Skeletal muscle cell (primary cell): ENCODE measurements around the gene PAK2.
"Not testable (repeated sequence)": the region's sequence is repeated elsewhere in the genome, so short reads cannot be mapped to it uniquely, and the experiment has no call there.

Experiments used
- DNase-seq: peaks from one replicate; pipeline ENCODE4 v3.0.0-alpha.2; 2010; ENCODE audit warnings: low read depth
- H3K4me3 ChIP-seq: 2 replicates; pipeline ENCODE4 v1.5.1; 2011; ENCODE audit warnings: low read depth, mild to moderate bottlenecking, control low read depth, low read length, moderate library complexity

Gene PAK2

DNA sequence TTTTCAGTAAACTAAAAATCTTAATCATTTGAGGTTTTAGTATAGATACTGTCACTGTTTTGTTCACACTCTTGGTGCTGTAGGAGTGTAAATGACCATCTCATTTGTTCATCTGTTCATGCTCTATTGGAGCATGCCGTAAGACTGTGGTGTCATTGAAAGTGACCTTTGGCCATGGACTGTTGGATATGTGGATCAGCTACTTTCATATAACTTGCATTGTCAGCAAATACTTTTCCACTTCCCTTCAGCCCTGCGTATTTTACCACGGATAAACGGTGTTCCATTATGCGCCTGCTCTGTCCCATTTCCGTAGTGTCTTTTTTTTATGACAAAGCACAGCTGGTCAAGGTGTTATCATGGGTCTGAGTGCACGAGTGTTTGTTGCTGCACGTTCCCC is 95.4 kb downstream of the PAK2 start:
- no peak overlapping the region for H3K4me3 ChIP-seq

DNA sequence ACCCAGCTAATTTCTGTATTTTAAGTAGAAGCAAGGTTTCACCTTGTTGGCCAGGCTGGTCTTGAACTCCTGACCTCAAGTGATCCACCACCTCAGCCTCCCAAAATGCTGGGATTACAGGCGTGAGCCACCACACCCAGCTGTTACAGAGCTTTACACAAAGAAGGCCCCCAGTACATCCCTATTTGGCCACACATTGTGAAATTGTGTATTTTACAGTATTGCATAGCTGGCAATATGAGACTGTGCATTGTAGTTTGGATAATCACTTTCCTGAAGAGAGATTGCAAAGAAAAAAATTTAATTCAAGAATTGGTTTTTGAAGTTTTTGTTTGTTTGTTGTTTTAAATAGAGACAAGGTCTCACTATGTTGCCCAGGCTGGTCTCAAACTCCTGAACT is 97.0 kb downstream of the PAK2 start:
- not testable (repeated sequence) for H3K4me3 ChIP-seq, DNase-seq

More for the DNA sequence above, 95.4 kb downstream of the PAK2 start:
- DNase-seq, result no peak

DNA sequence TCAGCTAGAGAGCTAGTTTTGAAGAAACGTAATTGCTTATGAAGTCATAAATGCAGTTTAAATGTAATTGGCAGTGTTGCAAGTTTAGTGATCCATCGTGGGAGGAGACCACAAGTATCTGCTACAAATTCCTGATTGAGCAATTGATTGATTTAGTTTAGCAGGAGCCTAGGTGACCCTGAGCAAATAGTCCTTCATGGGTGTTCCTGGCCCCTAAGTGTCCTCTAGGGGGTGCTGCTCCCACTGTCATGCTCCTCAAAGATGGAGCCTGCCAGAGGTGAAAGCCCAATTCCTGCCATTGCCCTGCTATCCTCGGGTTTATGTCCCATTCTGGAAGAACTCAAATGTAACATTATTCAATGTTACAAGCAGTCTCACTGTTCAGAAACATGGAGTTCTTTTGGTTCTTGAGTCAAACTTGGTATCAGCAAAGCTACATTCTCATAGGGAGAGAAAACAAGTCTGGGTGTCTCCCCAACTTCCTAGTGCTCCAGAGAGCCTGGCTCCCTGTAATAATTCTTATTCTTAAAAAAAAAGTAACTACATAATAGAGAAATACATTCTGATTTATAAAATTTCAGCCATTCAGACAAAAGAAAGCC is 98.3 kb downstream of the PAK2 start:
- H3K4me3 ChIP-seq, result no peak overlapping the region
- DNase-seq, result peak; percentile 5

DNA sequence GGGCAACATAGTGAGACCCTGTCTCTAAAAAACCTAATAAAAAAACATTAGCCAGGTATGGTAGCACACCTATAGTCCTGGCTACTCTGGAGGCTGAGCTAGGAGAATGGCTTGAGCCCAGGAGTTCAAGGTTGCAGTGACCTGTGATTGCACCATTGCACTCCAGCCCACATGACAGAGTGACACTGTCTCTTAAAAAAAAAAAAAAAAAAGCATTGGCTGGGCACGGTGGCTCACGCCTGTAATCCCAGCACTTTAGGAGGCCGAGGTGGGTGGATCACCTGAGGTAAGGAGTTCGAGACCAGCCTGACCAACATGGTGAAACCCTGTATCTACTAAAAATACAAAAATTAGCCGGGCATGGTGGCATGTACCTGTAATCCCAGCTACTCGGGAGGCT is 99.7 kb downstream of the PAK2 start:
- not testable (repeated sequence) for DNase-seq, H3K4me3 ChIP-seq

GRCh38 chr3:196842567-196843434 is 103.1 kb downstream of the PAK2 start:
- H3K4me3 ChIP-seq, result no peak overlapping the region
- no peak for DNase-seq

- DNase-seq, result no peak
- no peak overlapping the region for H3K4me3 ChIP-seq
Measured at GRCh38 chr3:196843435-196844110, 103.9 kb downstream of the PAK2 start.

- not testable (repeated sequence) for H3K4me3 ChIP-seq, DNase-seq
Measured at GRCh38 chr3:196844235-196845219, 104.9 kb downstream of the PAK2 start.

- DNase-seq, H3K4me3 ChIP-seq: not testable (repeated sequence)
Measured at GRCh38 chr3:196848375-196848774, 108.7 kb downstream of the PAK2 start.

- no peak overlapping the region for H3K4me3 ChIP-seq
- no peak for DNase-seq
Measured at GRCh38 chr3:196849180-196849741, 109.6 kb downstream of the PAK2 start.

DNA sequence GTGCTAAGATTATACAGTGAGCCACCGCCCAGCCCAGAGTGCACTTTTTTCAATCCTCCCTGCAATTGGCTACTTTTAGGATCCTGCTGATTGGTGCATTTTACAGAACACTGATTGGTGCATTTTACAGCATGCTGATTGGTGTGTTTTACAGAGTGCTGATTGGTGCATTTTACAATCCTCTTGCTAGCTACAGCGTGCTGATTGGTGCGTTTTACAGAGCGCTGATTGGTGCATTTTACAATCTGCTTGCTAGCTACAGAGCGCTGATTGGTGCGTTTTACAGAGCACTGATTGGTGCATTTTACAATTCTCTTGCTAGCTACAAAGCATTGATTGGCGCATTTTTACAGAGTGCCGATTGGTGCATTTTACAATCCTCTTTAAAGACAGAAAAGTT is 123.3 kb downstream of the PAK2 start:
- DNase-seq, result not testable (repeated sequence)

GRCh38 chr3:196867155-196867506 is 127.5 kb downstream of the PAK2 start:
- DNase-seq, result no peak
- peak overlapping the region; percentile 79 for H3K4me3 ChIP-seq

More for the DNA sequence above, 123.3 kb downstream of the PAK2 start:
- not testable (repeated sequence) for H3K4me3 ChIP-seq

DNA sequence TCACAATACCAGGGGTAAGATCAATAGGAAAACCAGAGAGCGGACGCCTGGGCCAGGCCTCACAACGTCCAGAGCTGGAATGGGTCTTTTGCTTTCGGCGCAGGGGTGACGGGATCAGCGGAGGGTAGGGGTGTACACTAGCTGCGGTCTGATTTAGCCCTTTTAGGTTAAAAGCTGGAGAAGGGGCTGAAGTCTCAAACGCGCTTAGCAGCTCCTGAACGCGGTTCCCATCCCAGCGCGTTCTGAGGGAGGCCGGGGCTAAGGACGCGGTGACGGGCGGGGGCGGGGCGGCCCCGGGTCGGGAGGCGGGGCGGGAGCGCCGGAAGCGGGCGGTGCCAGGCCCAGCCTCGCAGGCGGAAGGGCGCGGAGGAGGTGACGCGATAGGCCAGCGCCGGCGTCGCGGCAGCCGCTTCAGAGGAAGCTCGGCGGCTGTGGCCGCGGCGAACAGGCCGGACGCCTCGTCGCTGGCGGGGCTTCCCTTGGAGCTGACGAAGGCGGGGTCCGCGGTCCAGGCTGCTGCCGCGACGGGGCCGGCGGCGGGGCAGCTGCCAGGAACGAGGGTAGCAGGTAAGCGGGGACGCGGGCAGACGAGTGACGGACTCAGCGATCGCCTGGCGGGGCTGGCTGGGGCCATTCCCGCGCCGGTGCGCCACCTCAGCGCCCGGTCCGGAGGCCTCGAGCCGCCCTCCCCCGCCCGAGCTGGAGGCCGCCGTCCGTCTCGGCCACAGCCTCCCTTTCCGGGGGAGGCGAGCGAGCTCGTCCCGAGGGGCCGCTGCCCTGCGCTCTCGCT is 128.0 kb downstream of the PAK2 start, which contains the start of gene SENP5:
Gene SENP5, plus strand, starts transcription at position 414 of the 790 bp plus-strand sequence. CDS start 17,262 bp downstream, outside the sequence.
- DNase-seq, result peak; percentile 58
- peak within 1 kb of the TSS; percentile 79 for H3K4me3 ChIP-seq

DNA sequence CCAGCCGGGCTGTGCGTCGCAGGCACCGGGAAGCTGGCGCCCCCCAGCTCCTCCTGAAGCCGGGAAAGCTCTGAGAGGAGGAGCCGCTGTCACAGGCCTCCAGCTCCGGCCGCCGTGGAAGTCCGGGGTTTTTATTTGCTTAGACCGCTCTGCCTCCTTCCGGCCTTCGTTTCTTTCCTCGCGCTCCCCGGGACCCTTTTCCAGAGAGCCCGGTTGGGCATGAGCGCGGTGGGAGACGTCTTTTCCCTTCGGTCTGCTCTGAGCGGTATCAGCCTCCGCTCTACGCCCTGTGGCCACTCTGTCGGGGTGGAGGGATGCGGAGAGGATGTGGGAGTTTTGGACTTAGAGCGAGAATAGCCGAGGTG is 128.6 kb downstream of the PAK2 start:
- H3K4me3 ChIP-seq, result peak overlapping the region; percentile 79

GRCh38 chr3:196872316-196872715 is 132.7 kb downstream of the PAK2 start:
- H3K4me3 ChIP-seq, result no peak overlapping the region
- DNase-seq, result no peak

More for the DNA sequence above, 128.6 kb downstream of the PAK2 start:
- no peak for DNase-seq

DNA sequence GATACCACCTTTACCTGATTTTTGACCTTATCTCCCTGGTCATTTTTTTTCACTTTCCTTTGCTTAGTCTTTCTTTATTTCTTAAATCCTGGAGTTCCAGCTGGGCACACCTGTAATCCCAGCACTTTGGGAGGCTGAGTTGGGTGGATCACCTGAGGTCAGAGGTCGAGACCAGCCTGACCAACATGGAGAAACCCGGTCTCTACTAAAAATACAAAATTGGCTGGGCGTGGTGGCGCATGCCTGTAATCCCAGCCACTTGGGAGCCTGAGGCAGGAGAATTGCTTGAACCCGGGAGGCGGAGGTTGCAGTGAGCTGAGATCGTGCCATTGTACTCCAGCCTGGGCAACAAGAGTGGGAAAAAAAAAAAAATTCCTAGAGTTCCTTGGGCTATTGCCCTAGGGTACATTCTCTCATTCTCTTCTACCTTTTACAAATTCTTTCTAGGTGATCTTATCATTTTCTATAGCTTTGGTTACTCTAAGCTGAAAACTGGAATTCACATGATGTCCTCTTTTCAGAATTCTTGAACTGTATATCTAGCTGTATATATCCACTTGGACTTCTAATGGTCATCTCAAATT is 134.9 kb downstream of the PAK2 start:
- H3K4me3 ChIP-seq, DNase-seq: not testable (repeated sequence)

- no peak for DNase-seq
- H3K4me3 ChIP-seq, result no peak overlapping the region
Measured at GRCh38 chr3:196875258-196875657, 135.6 kb downstream of the PAK2 start.
